ENCODE data around the gene SPR.

The SPR gene

GRCh38 chr2:72887032-72887739 lies at the start of gene SPR:
TSS of gene SPR (plus strand) at chr2:72887408. CDS start at chr2:72887433, 25 bp downstream.
- DNase-seq (ENCODE audit: extremely low read depth, low read depth), result no peak
- no peak for TF ChIP-seq CTCF (IDR thresholded peaks at IDR 0.05; ENCODE audit: low read depth, low read length, missing control alignments)
- H3K4me3 ChIP-seq (replicated peaks; ENCODE audit: low read depth, low read length), result peak within 1 kb of the TSS; percentile 55

GRCh38 chr2:72840066-72840465 lies 47.1 kb upstream of the SPR start:
- TF ChIP-seq CTCF (IDR thresholded peaks at IDR 0.05; ENCODE audit: low read depth, low read length, missing control alignments), result no peak
- no peak for DNase-seq (ENCODE audit: extremely low read depth, low read depth)
- no peak overlapping the region for H3K4me3 ChIP-seq (replicated peaks; ENCODE audit: low read depth, low read length)

GRCh38 chr2:72841462-72842125 lies 45.6 kb upstream of the SPR start:
- H3K4me3 ChIP-seq (replicated peaks; ENCODE audit: low read depth, low read length), result no peak overlapping the region
- TF ChIP-seq CTCF (IDR thresholded peaks at IDR 0.05; ENCODE audit: low read depth, low read length, missing control alignments), result no peak
- no peak for DNase-seq (ENCODE audit: extremely low read depth, low read depth)

GRCh38 chr2:72843301-72843700 lies 43.9 kb upstream of the SPR start:
- no peak for TF ChIP-seq CTCF (IDR thresholded peaks at IDR 0.05; ENCODE audit: low read depth, low read length, missing control alignments)
- no peak overlapping the region for H3K4me3 ChIP-seq (replicated peaks; ENCODE audit: low read depth, low read length)
- no peak for DNase-seq (ENCODE audit: extremely low read depth, low read depth)

GRCh38 chr2:72846171-72847095 lies 40.8 kb upstream of the SPR start:
- no peak for TF ChIP-seq CTCF (IDR thresholded peaks at IDR 0.05; ENCODE audit: low read depth, low read length, missing control alignments)
- H3K4me3 ChIP-seq (replicated peaks; ENCODE audit: low read depth, low read length), result no peak overlapping the region
- no peak for DNase-seq (ENCODE audit: extremely low read depth, low read depth)

GRCh38 chr2:72847534-72848315 lies 39.5 kb upstream of the SPR start:
- no peak overlapping the region for H3K4me3 ChIP-seq (replicated peaks; ENCODE audit: low read depth, low read length)
- DNase-seq (ENCODE audit: extremely low read depth, low read depth), result no peak
- TF ChIP-seq CTCF (IDR thresholded peaks at IDR 0.05; ENCODE audit: low read depth, low read length, missing control alignments), result no peak

Data from HFF-Myc (cell line).